GM21360 (cell line): ENCODE measurements around the gene PAX2.

ENCODE experiments used
- ATAC-seq: cut with Tn5 transposase; IDR thresholded peaks from one replicate; pipeline ENCODE4 v1.9.1; 2021; ENCODE audit warnings: mild to moderate bottlenecking, moderate library complexity; ENCODE audit not compliant: unreplicated experiment

PAX2 gene

DNA sequence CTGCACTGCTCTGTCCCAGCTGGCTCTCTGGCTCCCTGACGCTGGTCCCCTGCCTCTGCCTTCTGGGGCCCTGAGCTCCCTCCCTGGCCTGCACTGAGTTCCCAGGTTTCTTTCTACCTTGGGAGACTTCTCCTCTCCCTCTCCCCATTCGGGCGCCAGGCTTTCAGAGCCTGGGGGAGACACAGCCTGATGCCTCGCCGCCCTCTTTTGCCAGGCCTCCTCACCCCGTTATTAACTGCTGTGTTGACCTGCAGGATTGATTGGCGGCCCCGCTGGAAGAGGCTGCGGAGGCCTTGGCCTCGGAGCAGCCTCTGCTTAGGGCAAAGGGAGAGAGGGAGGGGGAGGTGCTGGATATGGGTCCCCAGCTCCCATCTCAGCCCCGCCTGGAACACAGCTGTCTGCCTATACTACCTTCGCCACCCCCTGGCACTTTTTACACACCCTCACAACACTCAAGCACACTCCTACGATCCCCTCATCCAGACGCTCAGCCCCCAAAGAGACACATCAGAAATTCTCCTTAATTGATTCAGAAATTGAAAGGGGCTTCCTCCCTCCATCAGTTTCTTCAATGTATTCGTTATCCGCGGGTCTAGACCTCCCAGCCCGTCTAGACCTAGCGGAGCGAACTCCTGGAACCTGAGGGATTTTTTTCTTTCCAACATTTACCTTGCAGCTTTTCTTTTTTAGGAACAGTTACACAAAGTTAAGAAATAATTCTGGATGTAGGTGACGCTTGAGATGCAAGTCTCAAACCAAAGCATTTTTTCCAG is 7.1 kb upstream of the PAX2 start:
- no peak for ATAC-seq

DNA sequence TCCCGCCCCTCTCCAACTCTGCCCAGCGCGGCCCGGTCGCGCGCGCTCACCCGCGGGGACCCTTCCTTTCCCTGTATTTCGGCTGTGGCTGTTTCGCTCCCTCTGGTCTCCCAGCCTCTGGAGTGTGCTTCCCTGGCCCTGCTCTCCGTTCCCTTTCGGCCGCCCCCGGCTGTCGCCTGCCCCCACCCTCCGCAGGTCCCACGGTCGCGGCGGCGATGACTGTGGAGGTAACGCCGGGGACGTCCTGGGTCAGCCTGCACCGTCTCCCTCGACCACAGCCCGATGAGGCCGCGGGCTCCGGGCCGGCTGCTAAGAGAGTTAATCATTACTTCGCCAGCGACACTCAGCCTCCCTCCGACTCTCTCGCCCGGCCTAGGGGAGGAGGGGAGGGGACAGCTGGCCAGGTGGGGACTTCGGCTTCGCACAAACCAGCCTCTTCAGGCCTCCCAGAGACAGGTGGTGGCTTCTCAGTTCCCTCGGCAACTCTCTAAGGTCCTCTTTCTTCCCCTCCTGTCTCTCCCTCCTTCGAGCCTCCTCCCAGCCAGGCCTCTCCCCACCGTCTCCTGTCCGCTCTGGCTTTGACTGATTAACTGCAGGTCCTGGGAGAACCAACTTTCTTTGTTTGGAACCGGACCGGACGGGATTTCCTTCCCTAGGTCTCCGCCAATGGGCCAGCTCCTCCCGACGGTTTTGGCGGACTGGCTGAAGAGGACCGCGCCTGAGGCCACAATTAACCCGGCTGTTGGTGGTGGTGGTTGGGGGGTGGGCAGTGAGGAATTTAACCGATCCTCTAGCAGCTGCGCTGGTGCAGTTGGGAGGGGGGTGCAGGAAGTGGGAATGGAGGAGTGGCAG is 5.6 kb upstream of the PAX2 start:
- ATAC-seq: no peak

DNA sequence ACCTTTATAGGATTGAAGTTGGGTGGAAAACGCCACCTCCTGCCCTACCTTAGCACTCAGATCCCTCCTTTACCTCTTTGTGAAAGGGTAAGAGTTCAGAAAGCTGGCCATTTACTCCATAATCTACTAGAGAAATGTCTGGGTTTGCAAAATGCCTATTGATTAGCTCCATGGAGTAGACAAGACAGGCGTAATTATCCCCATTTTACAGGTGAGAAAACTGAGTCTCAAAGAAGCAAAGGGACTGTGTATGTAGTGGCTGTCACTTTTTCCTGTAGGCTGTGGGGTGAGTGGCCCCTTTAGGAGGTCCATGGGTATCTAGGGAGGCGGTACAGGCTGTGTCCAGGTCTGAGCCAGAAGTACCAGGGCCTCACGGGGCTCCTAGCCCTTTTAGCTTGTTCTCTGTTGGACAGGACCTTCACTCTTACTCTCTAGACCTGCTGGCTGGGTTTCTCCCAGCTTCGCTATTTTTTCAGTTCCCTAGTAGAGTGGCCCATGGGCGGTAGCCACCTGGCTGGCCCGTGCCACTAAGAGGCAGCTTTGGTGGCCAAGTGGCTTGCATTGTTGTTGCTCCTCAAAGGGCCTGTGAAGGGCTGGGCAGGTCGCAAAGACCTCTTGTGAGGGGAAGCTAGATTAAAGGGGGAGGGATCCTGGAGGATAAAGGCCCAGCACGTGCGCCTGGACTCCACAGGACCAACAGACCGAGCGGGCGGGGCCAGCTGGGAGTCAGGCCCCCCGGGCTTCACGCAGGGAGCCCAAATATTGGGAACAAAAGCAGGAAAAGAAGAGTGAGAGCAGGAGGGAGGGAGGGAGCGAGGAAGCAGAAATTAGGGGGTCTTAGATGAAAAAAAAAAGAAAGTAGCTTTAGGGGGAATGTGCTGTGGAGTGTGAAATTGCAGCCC is 4.7 kb upstream of the PAX2 start:
- no peak for ATAC-seq

DNA sequence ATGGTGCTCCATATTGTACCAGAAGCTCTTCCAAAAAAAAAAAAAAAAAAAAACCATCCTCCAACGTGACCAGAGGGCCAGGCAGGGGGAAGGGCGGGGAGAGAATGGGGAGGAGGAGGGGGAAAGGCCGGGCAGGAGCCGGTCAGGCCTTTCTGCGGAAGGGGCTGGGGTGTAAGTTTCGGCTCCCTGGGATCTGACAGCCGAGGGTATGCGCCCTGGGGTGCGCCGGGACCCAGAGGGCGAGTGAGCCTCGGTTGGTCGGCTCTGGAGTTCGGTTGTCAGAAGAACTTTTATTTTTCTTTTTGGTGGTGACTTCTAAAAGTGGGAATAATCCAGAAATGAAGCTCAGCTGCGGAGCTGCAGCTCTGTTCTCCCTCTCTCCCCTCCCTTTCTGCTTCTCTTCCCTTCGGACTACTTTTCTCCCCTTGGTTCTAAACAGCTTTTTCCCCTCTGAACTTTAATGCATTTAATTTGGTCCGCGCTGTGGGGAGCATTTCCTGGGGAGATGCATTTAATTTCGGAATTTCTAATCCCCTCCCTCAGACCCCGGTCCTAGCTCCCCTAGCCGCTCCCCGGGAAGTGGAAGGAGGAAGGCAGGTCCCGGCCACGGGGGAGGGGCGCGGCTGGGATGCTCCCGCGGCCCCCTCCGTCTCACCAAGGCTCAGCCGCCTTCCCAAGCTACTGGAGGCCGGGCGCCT is 3.9 kb upstream of the PAX2 start:
- no peak for ATAC-seq

DNA sequence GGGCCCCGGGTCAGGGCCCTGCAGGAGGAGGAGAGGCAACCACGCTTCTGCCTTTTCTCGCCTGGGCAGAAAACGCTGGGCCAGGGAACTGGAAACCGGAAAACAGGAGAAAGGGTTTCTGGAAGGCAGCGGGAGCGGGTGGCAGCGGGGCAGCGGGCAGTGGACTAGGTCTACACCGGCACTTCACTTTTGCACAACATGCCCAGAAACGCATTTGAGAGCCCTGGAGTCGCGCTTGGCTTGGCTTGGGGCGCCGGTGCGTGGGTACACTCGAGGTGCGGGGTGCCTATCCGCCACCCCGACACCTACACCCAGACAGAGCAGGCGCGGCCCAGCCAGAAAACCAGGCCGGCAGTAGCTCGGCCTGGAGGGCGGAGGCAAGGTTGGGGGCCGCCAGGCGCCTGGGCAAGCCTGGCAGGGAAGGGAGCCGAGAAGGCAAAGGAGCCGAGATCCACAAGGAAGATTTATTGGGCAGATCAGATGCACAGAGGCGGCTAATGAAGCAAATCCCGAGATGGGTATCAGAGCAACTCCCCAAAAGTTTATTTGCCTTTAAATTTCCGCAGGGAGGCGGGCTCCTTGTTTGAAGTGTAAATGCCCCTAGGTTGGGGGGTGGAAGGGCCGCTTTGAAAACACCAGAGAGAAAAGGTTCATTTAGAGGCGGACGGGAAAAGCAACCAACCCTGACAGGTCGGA is 3.2 kb upstream of the PAX2 start:
- ATAC-seq: no peak

DNA sequence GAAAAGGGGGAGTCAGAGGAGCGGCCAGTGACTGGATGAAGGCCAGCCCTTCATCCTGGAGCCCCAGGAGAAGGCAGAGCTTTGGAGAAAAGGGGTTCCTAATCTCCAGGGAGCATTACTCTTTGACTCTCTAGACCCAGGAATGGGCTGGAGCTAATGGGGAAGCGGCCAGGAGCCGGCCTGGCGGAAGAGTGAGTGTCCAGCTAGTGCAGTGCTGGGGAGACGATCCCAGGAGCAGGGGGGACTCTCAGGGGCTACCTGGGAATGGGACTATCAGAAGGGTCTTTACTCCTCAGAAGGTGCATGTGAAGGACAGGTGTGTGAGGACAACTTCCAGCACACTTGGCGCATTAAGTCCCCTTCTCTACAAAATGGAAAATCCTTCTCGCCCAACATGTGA is 2.4 kb upstream of the PAX2 start:
- ATAC-seq: no peak

DNA sequence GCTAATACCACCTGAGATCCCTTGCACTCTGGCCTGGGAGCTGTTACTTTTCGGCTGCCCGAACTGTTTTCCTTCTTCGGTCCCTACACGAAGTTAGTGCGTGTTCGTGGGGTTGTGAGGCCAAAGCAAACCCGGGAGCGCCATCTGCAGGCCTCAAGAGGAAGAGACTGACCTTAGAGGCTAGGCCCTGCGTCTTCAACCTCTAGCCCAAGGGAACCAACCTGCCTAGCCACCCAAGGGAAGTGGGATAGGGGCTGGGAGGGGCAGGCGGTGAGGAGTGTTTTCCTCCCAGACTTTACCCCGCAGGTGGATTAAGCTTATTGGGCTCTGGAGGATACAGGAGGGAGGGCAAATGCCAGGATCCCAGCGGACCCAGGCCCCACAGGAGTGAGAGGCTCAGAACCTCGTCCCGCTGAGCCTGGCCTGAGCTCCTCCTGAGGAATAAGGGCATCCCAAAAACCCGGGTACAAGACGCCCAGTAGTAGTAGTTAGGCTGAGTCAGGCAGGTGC is 1.7 kb upstream of the PAX2 start:
- no peak for ATAC-seq

DNA sequence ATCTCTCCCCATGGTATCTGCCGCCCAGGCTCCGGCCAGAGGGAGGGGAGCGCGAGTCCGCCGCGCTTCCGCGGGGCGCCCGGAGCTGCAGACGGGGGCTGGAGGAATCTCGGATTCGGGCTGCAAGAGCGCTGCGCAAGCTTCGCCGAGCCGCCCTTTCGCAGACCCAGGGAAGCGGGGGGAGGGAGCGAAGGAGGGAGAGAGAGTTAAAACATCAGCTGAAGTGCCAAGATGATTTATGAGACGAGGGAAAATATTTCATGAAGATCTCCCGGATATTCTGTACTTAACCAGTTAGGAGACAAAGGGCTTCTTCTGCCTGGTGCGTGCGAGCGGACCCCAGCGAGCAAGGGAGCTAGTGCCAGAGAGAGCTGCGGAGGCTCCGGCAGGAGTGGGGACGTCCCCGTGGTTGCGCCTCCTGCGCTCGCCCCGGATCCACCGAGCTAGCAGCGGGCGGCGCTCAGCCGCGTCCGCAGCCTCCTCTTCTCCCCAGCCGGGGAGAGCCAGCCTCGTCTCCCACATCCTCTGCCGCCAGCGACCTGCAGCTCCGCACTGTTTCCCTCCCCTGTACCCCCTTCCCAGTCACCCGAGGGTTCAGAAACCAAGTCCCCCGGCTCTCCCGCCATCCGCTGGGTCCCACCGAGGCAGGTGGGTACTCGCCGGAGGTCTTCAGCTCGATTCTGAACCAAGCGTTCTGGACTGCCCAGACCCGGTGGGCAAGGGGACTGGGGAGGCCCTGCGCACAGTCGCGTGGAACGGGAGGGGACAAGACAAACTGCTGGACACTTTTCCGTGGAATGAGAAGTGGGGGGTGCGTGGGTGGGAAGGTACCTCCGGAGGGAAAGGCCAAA is 1.0 kb upstream of the PAX2 start:
- no peak for ATAC-seq

DNA sequence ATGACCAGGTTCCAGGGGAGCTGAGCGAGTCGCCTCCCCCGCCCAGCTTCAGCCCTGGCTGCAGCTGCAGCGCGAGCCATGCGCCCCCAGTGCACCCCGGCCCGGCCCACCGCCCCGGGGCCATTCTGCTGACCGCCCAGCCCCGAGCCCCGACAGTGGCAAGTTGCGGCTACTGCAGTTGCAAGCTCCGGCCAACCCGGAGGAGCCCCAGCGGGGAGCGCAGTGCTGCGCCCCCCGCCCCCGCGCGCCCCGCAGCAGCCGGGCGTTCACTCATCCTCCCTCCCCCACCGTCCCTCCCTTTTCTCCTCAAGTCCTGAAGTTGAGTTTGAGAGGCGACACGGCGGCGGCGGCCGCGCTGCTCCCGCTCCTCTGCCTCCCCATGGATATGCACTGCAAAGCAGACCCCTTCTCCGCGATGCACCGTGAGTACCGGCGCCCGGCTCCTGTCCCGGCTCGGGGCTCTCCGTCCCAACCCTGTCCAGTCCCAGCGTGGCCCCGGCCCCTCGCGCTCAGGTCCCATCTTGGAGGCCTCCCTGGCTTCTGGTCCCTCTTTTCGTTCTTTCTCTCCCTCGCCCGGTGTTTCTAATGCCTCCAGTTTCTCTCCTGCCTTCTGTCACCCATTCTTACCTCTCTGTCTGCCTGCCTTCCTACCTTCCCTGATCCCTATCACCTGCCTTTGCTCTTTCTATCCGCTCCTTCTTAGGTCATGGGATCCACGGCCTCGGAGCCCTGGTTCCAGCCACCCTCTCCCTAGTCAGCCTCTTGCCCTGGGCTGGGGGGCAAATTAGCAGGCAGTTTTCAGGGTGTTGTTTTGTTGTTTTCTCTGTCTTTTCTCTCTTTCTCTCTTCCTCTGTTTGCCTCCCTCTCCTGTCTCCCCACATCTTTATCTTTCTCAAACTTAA is 751 bp downstream of the PAX2 start:
- no peak for ATAC-seq

DNA sequence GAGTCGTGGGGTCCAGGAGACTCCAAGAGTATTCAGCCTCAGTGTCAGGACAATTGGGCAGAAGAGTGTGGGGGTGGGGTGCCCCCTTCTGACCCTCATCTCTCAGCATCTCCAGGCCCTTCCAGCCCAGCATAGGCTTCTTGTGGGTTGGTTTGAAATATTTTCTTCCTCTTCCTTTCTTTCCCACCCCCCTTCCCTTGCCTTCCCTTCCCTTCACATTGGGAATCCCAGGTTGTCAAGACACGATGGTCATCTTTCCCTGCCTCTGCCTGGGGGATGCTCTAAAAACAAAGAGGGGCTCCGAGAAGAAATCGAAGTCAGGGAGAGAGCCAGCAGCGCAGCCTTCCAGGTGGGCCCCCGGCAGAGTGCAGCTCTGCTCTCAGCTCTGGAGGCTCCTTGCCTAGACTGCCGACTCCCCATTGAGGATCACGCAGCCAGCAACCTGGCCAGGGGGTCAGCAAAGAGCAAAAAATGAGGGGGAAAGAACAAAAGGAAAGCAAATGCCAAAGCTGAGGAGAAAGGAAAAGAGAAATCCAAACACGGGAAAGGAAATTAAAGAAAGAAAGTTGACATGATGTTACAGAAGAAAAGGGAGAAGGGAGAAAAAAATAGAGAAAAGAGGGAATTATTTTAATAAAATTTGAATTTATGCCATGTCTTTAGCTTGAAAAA is 1.5 kb downstream of the PAX2 start:
- ATAC-seq: no peak

DNA sequence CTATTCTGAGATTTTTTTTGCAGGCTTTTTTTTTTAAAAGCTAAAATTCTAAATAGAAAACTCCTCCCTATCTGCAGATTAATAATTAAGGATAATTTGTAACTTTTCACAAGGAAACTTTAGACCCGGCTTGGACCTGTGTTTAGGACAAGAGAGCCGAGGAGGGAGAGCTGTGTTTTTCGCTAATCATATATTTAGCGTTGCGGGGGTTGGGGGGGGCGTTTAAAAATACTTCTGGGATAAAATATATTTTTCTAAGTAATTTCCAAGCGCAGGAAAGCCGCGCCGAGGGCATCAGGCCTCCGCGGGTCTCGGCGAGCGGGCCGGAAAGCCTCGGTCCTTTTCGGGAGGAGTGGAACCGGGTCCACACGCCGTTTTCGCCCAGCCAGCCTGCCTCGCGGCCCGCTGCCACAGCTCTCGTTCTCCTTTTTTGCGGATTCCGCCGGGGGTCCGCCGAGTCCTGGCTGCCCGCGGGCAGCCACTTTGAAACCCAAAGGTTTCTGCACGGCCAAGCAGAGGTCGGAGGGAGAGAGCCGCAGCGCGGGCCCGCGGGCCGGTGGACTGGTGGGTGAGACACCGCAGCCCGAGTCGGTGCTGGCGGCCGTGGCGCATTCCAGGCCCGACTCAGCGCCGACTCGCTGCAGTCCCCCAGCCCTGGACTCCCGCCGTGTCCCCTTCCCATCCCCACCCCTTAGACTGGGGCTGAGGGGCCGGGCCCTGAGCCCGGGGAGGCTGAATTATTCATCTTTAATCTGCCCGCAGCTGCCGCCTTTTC is 2.3 kb downstream of the PAX2 start:
- ATAC-seq: no peak

DNA sequence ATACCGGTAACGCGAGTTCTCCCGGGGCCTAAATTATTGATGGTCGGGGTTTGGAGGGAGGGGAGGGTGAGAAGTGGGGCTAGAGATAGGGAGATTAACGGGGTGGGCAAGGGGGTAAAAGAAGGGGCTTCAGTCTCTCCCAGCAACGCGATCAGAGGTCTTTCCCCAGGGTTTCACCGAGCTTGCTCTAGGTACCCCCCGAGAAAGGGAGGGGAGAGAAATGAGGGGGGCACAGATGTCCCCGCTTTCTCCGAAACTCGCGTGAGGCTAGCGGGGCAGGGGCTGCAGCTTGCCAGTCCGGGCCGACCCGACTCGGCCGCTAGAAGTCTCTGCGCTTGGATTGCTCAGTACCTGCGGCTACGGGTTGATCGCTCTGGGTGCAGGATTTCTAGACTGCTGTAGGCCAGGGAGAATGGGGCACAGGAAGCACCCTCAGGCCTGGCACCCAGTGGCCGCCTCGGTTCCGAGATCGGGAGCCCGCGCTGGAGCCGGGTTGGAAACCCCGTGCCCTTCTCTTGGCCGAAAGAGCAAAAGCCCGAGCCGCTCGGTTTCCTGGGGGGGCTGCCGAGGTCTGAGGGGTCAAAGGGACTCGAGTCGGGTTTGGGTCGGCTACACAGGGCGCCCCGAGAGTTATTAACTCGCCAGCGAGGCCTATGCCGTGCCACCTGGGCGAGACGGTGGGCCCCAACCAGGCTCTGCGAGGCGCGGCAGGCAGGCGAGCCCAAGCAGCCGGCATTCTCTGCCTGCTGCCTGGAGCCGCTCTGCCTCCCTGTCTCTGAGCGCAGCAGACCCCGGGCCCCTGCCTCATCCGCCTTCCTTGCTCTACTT is 3.1 kb downstream of the PAX2 start:
- ATAC-seq: no peak

DNA sequence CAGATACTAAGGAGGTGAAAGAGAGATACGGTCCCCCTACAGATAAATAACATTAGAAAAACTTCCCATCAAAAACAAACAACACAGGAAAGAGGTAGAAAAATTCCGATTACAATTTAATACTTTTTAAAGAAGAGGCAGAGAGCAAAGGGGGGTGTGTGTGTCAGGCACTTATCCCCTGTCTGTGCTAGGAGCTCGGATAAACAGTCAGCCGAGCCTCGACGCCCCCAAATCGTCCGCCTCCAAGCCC is 3.6 kb downstream of the PAX2 start:
- ATAC-seq: no peak

DNA sequence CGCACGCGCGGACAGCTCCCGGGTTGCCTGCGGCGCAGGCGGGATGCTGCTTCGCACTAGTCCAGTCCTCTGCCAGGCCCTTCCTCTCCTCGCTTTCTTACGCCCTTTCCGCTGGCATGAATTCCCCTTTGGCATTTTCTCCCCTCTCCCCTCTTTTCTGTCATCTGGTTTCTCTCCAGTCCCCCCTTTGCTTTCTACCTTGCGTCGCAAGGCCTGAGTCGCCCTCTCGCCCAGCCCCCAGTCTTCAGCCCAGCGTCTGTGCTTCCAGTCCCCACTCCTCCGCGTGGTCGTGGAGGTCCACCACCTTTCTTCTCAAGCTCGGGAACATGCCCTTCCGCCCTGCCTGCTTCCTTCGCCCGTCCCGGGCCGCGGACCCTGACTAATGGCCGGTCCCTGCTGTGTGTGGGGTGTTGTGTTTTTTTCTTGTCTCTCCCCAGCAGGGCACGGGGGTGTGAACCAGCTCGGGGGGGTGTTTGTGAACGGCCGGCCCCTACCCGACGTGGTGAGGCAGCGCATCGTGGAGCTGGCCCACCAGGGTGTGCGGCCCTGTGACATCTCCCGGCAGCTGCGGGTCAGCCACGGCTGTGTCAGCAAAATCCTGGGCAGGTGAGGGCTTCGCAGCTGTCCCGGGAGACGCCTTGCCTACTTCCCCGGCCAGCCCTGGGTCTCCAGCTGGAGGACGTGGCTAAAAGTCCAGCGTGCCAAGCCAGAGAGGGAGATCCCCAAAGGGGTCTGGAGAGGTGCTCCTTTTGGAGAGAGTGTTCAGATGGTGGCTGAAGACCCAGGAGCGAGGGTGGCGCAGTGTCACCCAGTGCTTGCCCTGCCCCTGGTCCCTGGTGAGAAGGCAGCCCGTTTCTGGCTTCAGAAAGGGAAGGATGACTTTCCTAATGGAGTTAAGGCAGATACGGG is 4.2 kb downstream of the PAX2 start:
- ATAC-seq: no peak
